CD14-positive monocyte (primary cell): ENCODE data around the gene RANBP3. TPM values are rescaled to one million over a fixed set of nuclear protein-coding genes. Genes with fewer than 3 reads are reported as not detected.
A peak's percentile ranks its signal among the peaks of the same experiment; 100 is the strongest.

Experiments used
- DNase-seq, 3 donors: peaks; one replicate each; pipeline ENCODE4 v3.0.0-alpha.2; 2011 to 2022
- H2AFZ ChIP-seq: 2 replicates; pipeline ENCODE4 v1.6.0; 2012; ENCODE audit warnings: mild to moderate bottlenecking, low read depth, low read length, inconsistent platforms; ENCODE audit not compliant: insufficient read depth, poor library complexity, severe bottlenecking
- H3K27ac ChIP-seq, 2 donors: 1 replicate in 1 of 2; 2 replicates in 1 of 2; pipeline ENCODE4 v1.5.1; 2012 to 2013; ENCODE audit warnings: low read length in 2 of 2, control low read depth in 1 of 2, inconsistent platforms in 1 of 2, low read depth in 1 of 2, mild to moderate bottlenecking in 1 of 2
- H3K27me3 ChIP-seq, 2 donors: one replicate each; pipeline versions ENCODE4 v1.6.0 to v1.6.1; 2011 to 2013; ENCODE audit warnings: low read length in 2 of 2; ENCODE audit not compliant: control insufficient read depth in 2 of 2, insufficient read depth in 2 of 2
- H3K36me3 ChIP-seq, 2 donors: replicated peaks in 1 of 2; 1 replicate in 1 of 2; 2 replicates in 1 of 2; pipeline versions ENCODE4 v1.5.1 to v1.6.1; 2012 to 2013; ENCODE audit warnings: low read length in 2 of 2, control low read depth in 1 of 2, inconsistent platforms in 1 of 2, mild to moderate bottlenecking in 1 of 2; ENCODE audit not compliant: insufficient read depth in 2 of 2, control insufficient read depth in 1 of 2
- H3K4me1 ChIP-seq, 2 donors: 1 replicate in 1 of 2; 2 replicates in 1 of 2; pipeline versions ENCODE4 v1.5.1 to v1.6.1; 2012 to 2013; ENCODE audit warnings: low read length in 2 of 2, control low read depth in 1 of 2, inconsistent platforms in 1 of 2, mild to moderate bottlenecking in 1 of 2, moderate library complexity in 1 of 2; ENCODE audit not compliant: insufficient read depth in 2 of 2, control insufficient read depth in 1 of 2
- H3K4me2 ChIP-seq: replicated peaks from 2 replicates; pipeline ENCODE3; 2012; ENCODE audit warnings: low read length, moderate library complexity, mild to moderate bottlenecking; ENCODE audit not compliant: poor library complexity, severe bottlenecking; ENCODE audit errors: extremely low read depth
- H3K4me3 ChIP-seq, 3 experiments: fragments of 200-600 bp in 1 of 3; sonication (generic) in 1 of 3; replicated peaks in 1 of 3; 1 replicate in 2 of 3; 2 replicates in 1 of 3; pipeline ENCODE4 v1.5.1; 2011 to 2013; ENCODE audit warnings: low read length in 3 of 3, mild to moderate bottlenecking in 3 of 3, control low read depth in 2 of 3, low read depth in 2 of 3, inconsistent platforms in 1 of 3, moderate library complexity in 1 of 3
- H3K79me2 ChIP-seq: 2 replicates; pipeline ENCODE4 v1.6.0; 2012; ENCODE audit warnings: mild to moderate bottlenecking, control low read depth, inconsistent platforms, low read length, moderate library complexity; ENCODE audit not compliant: insufficient read depth
- H3K9ac ChIP-seq: 2 replicates; pipeline ENCODE4 v1.6.0; 2017; ENCODE audit warnings: low read length, mild to moderate bottlenecking; ENCODE audit not compliant: insufficient read depth, poor library complexity, severe bottlenecking
- H3K9me3 ChIP-seq, 2 donors: replicated peaks in 1 of 2; 1 replicate in 1 of 2; 2 replicates in 1 of 2; pipeline versions ENCODE4 v1.5.1 to v1.6.1; 2012 to 2013; ENCODE audit warnings: low read length in 2 of 2, control low read depth in 1 of 2; ENCODE audit not compliant: control insufficient read depth in 1 of 2, insufficient read depth in 1 of 2
- H4K20me1 ChIP-seq: 2 replicates; pipeline ENCODE4 v1.6.0; 2012; ENCODE audit warnings: mild to moderate bottlenecking, low read length, control low read depth, moderate library complexity; ENCODE audit not compliant: insufficient read depth
- H3K27ac Mint-ChIP-seq, 7 donors: one replicate each; pipeline ENCODE4 v1.8.0; 2020; ENCODE audit warnings: mild to moderate bottlenecking in 7 of 7, mixed read lengths in 7 of 7, moderate library complexity in 6 of 7, inconsistent platforms in 2 of 7
- H3K27me3 Mint-ChIP-seq, 3 donors: one replicate each; pipeline ENCODE4 v1.8.0; 2021 to 2022; ENCODE audit warnings: low read depth in 3 of 3, mild to moderate bottlenecking in 3 of 3, mixed read lengths in 3 of 3, moderate library complexity in 3 of 3, inconsistent platforms in 1 of 3
- H3K36me3 Mint-ChIP-seq, 2 donors: one replicate each; pipeline ENCODE4 v1.8.0; 2020; ENCODE audit warnings: mixed read lengths in 2 of 2, inconsistent platforms in 1 of 2, mild to moderate bottlenecking in 1 of 2
- H3K4me1 Mint-ChIP-seq: one replicate; pipeline ENCODE4 v1.8.0; 2020; ENCODE audit warnings: mild to moderate bottlenecking, mixed read lengths
- H3K4me3 Mint-ChIP-seq, 2 donors: one replicate each; pipeline ENCODE4 v1.8.0; 2020; ENCODE audit warnings: mild to moderate bottlenecking in 2 of 2, mixed read lengths in 2 of 2, moderate library complexity in 1 of 2
- H3K9me3 Mint-ChIP-seq, 7 donors: one replicate each; pipeline ENCODE4 v1.8.0; 2020 to 2022; ENCODE audit warnings: mixed read lengths in 7 of 7, mild to moderate bottlenecking in 6 of 7, moderate library complexity in 6 of 7, inconsistent platforms in 2 of 7
- CTCF ChIP-seq: fragments of 200-600 bp; IDR thresholded peaks from one replicate; pipeline ENCODE4 v1.8.0; 2022; ENCODE audit warnings: antibody characterized with exemption, mild to moderate bottlenecking
- WGBS: methylation state at CpG from one replicate; pipeline ENCODE4 v1.1.5; 2013; ENCODE audit warnings: missing lambda C conversion rate; ENCODE audit not compliant: insufficient coverage; 5-methylcytosine and 5-hydroxymethylcytosine counted together
- intact Hi-C, 2 donors: fragments of 100-400 bp; cut with micrococcal nuclease; formaldehyde crosslinking; loops; one replicate each; pipeline versions ENCODE4 v1.15.0 to v1.15.1; 2023
- polyA plus RNA-seq, 3 donors: library from polyadenylated mRNA; depleted of rRNA in 1 of 3; unstranded in 2 of 3; stranded (reverse) in 1 of 3; fragments of 300-500 nt in 2 of 3; fragments of >200 nt in 1 of 3; fragmentation: Illumina TruSeq in 2 of 3; gene quantifications; 1 replicate in 2 of 3; 2 replicates in 1 of 3; pipeline ENCODE4 v1.2.3, GENCODE V29; 2012 to 2021

RANBP3 gene
- polyA plus RNA-seq, 3 donors: 4.5 to 49.5 (median 8.1) TPM

GRCh38 chr19:5896365-5897076 lies 81.4 kb downstream of the RANBP3 start:
- intact Hi-C loops: no loop called here
- TF ChIP-seq CTCF: no peak
- no peak overlapping the region for H3K4me2 ChIP-seq
- 95% methylated on average over 28 of the region's 29 CpGs for whole genome bisulfite sequencing
- Mint-ChIP-seq H3K36me3 (peaks cover 28 to 52% of the 10 kb centered on the region in 2 donors), H3K4me3 (no peak overlapping the region), H3K27ac (peak overlapping the region in 1 of 7 donors; percentile 69), H3K4me1 (peaks cover 3% of the 10 kb centered on the region), H3K27me3 (peaks cover 6 to 17% (median 12%) of the 10 kb centered on the region in 3 donors), H3K9me3 (no peaks in the 10 kb centered on the region)
- H4K20me1 ChIP-seq: peaks cover 44% of the 10 kb centered on the region
- no peak overlapping the region for H2AFZ ChIP-seq
- no peak overlapping the region for H3K9ac ChIP-seq
- peaks cover 34% of the 10 kb centered on the region for H3K79me2 ChIP-seq
- H3K27me3 ChIP-seq: peaks cover 0 to 11% of the 10 kb centered on the region in 2 donors
- no peak overlapping the region for H3K4me3 ChIP-seq
- DNase-seq: no peak
- no peak overlapping the region for H3K27ac ChIP-seq
- H3K4me1 ChIP-seq: no peaks in the 10 kb centered on the region
- H3K9me3 ChIP-seq: no peaks in the 10 kb centered on the region
- H3K36me3 ChIP-seq: peaks cover 34 to 38% of the 10 kb centered on the region in 2 donors

GRCh38 chr19:5895890-5896289 lies 82.0 kb downstream of the RANBP3 start:
- Mint-ChIP-seq H3K9me3 (no peaks in the 10 kb centered on the region), H3K27me3 (peaks cover 6 to 22% (median 17%) of the 10 kb centered on the region in 3 donors), H3K4me1 (no peaks in the 10 kb centered on the region), H3K4me3 (no peak overlapping the region), H3K36me3 (peaks cover 25 to 46% of the 10 kb centered on the region in 2 donors), H3K27ac (no peak overlapping the region)
- Histone ChIP-seq H2AFZ (no peak overlapping the region), H3K9me3 (no peaks in the 10 kb centered on the region), H3K9ac (no peak overlapping the region), H3K36me3 (peaks cover 34 to 38% of the 10 kb centered on the region in 2 donors), H3K27me3 (peaks cover 0 to 14% of the 10 kb centered on the region in 2 donors), H3K4me1 (no peaks in the 10 kb centered on the region), H3K27ac (no peak overlapping the region), H3K4me2 (no peak overlapping the region), H3K4me3 (no peak overlapping the region), H4K20me1 (peaks cover 41% of the 10 kb centered on the region), H3K79me2 (peaks cover 28% of the 10 kb centered on the region)
- no peak for TF ChIP-seq CTCF
- 94% methylated on average over 6 of the region's 8 CpGs for WGBS
- intact Hi-C loops: no loop called here
- DNase-seq: no peak
